Lower leg skin (tissue), 3 donors: ENCODE results near the gene GSK3A.

Experiments
- CTCF ChIP-seq, 3 donors: fragments of 450-650 bp; IDR thresholded peaks; one replicate each; pipeline ENCODE4 v1.5.1; 2016; ENCODE audit warnings: antibody characterized with exemption in 3 of 3, mild to moderate bottlenecking in 3 of 3, moderate library complexity in 2 of 3
- POLR2A ChIP-seq, 2 donors: fragments of 450-650 bp; IDR thresholded peaks; one replicate each; pipeline ENCODE4 v1.6.1; 2016 to 2017; ENCODE audit warnings: antibody characterized with exemption in 2 of 2, mild to moderate bottlenecking in 1 of 2, moderate library complexity in 1 of 2

GRCh38 chr19:42242069-42242511 is 312 bp downstream of the GSK3A start:
- no peak for TF ChIP-seq CTCF (IDR thresholded peaks at IDR 0.05)
- no peak for TF ChIP-seq POLR2A (IDR thresholded peaks at IDR 0.05)
